Measurements from ENCODE around the gene IFI27L2.

GRCh38 chr14:94113490-94113889, 15.9 kb downstream of the IFI27L2 start:
- TF ChIP-seq, protein P1, sequence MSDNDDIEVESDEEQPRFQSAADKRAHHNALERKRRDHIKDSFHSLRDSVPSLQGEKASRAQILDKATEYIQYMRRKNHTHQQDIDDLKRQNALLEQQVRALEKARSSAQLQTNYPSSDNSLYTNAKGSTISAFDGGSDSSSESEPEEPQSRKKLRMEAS (IDR thresholded peaks at IDR 0.05), result no peak
- TF ChIP-seq JUND (IDR thresholded peaks at IDR 0.05; ENCODE audit: low read length), result no peak
